ENCODE measurements around the gene EPB41L5.
"Not testable (repeated sequence)": the region's sequence is repeated elsewhere in the genome, so short reads cannot be mapped to it uniquely, and the experiment has no call there.

GRCh38 chr2:119996896-119997891 lies 15.7 kb upstream of the EPB41L5 start:
- TF ChIP-seq EZH2, CTCF (IDR thresholded peaks at IDR 0.05): not testable (repeated sequence)
